CD4-positive, alpha-beta T cell treated with Interleukin-4 for 1 hour (primary cell): ENCODE measurements around the gene FBXO28.
"Not testable (repeated sequence)": the region's sequence is repeated elsewhere in the genome, so short reads cannot be mapped to it uniquely, and the experiment has no call there.

ENCODE experiments used
- DNase-seq, 2 donors: peaks; one replicate each; pipeline ENCODE4 v3.0.0-alpha.2; 2020 to 2022

FBXO28 gene

GRCh38 chr1:224192082-224192788 is 78.3 kb downstream of the FBXO28 start:
- DNase-seq = no peak

- no peak for DNase-seq
Measured at GRCh38 chr1:224193319-224193966, 79.5 kb downstream of the FBXO28 start.

- DNase-seq = no peak
Measured at GRCh38 chr1:224196813-224197600, 83.1 kb downstream of the FBXO28 start.

- DNase-seq = no peak
Measured at GRCh38 chr1:224198572-224198971, 84.7 kb downstream of the FBXO28 start.

GRCh38 chr1:224199679-224200078 is 85.8 kb downstream of the FBXO28 start:
- DNase-seq = no peak

- DNase-seq = no peak
Measured at GRCh38 chr1:224201383-224201782, 87.5 kb downstream of the FBXO28 start.

GRCh38 chr1:224201853-224202252 is 87.9 kb downstream of the FBXO28 start:
- no peak for DNase-seq

- peak in 1 of 2 donors; percentile 64 for DNase-seq
Measured at GRCh38 chr1:224203243-224204016, 89.5 kb downstream of the FBXO28 start.

- DNase-seq = peak in 1 of 2 donors; percentile 59
Measured at GRCh38 chr1:224205438-224205840, 91.5 kb downstream of the FBXO28 start.

- not testable (repeated sequence) for DNase-seq
Measured at GRCh38 chr1:224205931-224206538, 92.1 kb downstream of the FBXO28 start.

- DNase-seq = no peak
Measured at GRCh38 chr1:224211206-224211962, 97.5 kb downstream of the FBXO28 start.
